CD14-positive monocyte (primary cell): ENCODE data around the gene ANAPC13. TPM values are rescaled to one million over a fixed set of nuclear protein-coding genes. Genes with fewer than 3 reads are reported as not detected.

Source experiments
- DNase-seq, 3 donors: peaks; one replicate each; pipeline ENCODE4 v3.0.0-alpha.2; 2011 to 2022
- H2AFZ ChIP-seq: 2 replicates; pipeline ENCODE4 v1.6.0; 2012; ENCODE audit warnings: mild to moderate bottlenecking, low read depth, low read length, inconsistent platforms; ENCODE audit not compliant: insufficient read depth, poor library complexity, severe bottlenecking
- H3K27ac ChIP-seq, 2 donors: 1 replicate in 1 of 2; 2 replicates in 1 of 2; pipeline ENCODE4 v1.5.1; 2012 to 2013; ENCODE audit warnings: low read length in 2 of 2, control low read depth in 1 of 2, inconsistent platforms in 1 of 2, low read depth in 1 of 2, mild to moderate bottlenecking in 1 of 2
- H3K27me3 ChIP-seq, 2 donors: one replicate each; pipeline versions ENCODE4 v1.6.0 to v1.6.1; 2011 to 2013; ENCODE audit warnings: low read length in 2 of 2; ENCODE audit not compliant: control insufficient read depth in 2 of 2, insufficient read depth in 2 of 2
- H3K36me3 ChIP-seq, 2 donors: replicated peaks in 1 of 2; 1 replicate in 1 of 2; 2 replicates in 1 of 2; pipeline versions ENCODE4 v1.5.1 to v1.6.1; 2012 to 2013; ENCODE audit warnings: low read length in 2 of 2, control low read depth in 1 of 2, inconsistent platforms in 1 of 2, mild to moderate bottlenecking in 1 of 2; ENCODE audit not compliant: insufficient read depth in 2 of 2, control insufficient read depth in 1 of 2
- H3K4me1 ChIP-seq, 2 donors: 1 replicate in 1 of 2; 2 replicates in 1 of 2; pipeline versions ENCODE4 v1.5.1 to v1.6.1; 2012 to 2013; ENCODE audit warnings: low read length in 2 of 2, control low read depth in 1 of 2, inconsistent platforms in 1 of 2, mild to moderate bottlenecking in 1 of 2, moderate library complexity in 1 of 2; ENCODE audit not compliant: insufficient read depth in 2 of 2, control insufficient read depth in 1 of 2
- H3K4me2 ChIP-seq: replicated peaks from 2 replicates; pipeline ENCODE3; 2012; ENCODE audit warnings: low read length, moderate library complexity, mild to moderate bottlenecking; ENCODE audit not compliant: poor library complexity, severe bottlenecking; ENCODE audit errors: extremely low read depth
- H3K4me3 ChIP-seq, 3 experiments: fragments of 200-600 bp in 1 of 3; sonication (generic) in 1 of 3; replicated peaks in 1 of 3; 1 replicate in 2 of 3; 2 replicates in 1 of 3; pipeline ENCODE4 v1.5.1; 2011 to 2013; ENCODE audit warnings: low read length in 3 of 3, mild to moderate bottlenecking in 3 of 3, control low read depth in 2 of 3, low read depth in 2 of 3, inconsistent platforms in 1 of 3, moderate library complexity in 1 of 3
- H3K79me2 ChIP-seq: 2 replicates; pipeline ENCODE4 v1.6.0; 2012; ENCODE audit warnings: mild to moderate bottlenecking, control low read depth, inconsistent platforms, low read length, moderate library complexity; ENCODE audit not compliant: insufficient read depth
- H3K9ac ChIP-seq: 2 replicates; pipeline ENCODE4 v1.6.0; 2017; ENCODE audit warnings: low read length, mild to moderate bottlenecking; ENCODE audit not compliant: insufficient read depth, poor library complexity, severe bottlenecking
- H3K9me3 ChIP-seq, 2 donors: replicated peaks in 1 of 2; 1 replicate in 1 of 2; 2 replicates in 1 of 2; pipeline versions ENCODE4 v1.5.1 to v1.6.1; 2012 to 2013; ENCODE audit warnings: low read length in 2 of 2, control low read depth in 1 of 2; ENCODE audit not compliant: control insufficient read depth in 1 of 2, insufficient read depth in 1 of 2
- H4K20me1 ChIP-seq: 2 replicates; pipeline ENCODE4 v1.6.0; 2012; ENCODE audit warnings: mild to moderate bottlenecking, low read length, control low read depth, moderate library complexity; ENCODE audit not compliant: insufficient read depth
- H3K27ac Mint-ChIP-seq, 7 donors: one replicate each; pipeline ENCODE4 v1.8.0; 2020; ENCODE audit warnings: mild to moderate bottlenecking in 7 of 7, mixed read lengths in 7 of 7, moderate library complexity in 6 of 7, inconsistent platforms in 2 of 7
- H3K27me3 Mint-ChIP-seq, 3 donors: one replicate each; pipeline ENCODE4 v1.8.0; 2021 to 2022; ENCODE audit warnings: low read depth in 3 of 3, mild to moderate bottlenecking in 3 of 3, mixed read lengths in 3 of 3, moderate library complexity in 3 of 3, inconsistent platforms in 1 of 3
- H3K36me3 Mint-ChIP-seq, 2 donors: one replicate each; pipeline ENCODE4 v1.8.0; 2020; ENCODE audit warnings: mixed read lengths in 2 of 2, inconsistent platforms in 1 of 2, mild to moderate bottlenecking in 1 of 2
- H3K4me1 Mint-ChIP-seq: one replicate; pipeline ENCODE4 v1.8.0; 2020; ENCODE audit warnings: mild to moderate bottlenecking, mixed read lengths
- H3K4me3 Mint-ChIP-seq, 2 donors: one replicate each; pipeline ENCODE4 v1.8.0; 2020; ENCODE audit warnings: mild to moderate bottlenecking in 2 of 2, mixed read lengths in 2 of 2, moderate library complexity in 1 of 2
- H3K9me3 Mint-ChIP-seq, 7 donors: one replicate each; pipeline ENCODE4 v1.8.0; 2020 to 2022; ENCODE audit warnings: mixed read lengths in 7 of 7, mild to moderate bottlenecking in 6 of 7, moderate library complexity in 6 of 7, inconsistent platforms in 2 of 7
- CTCF ChIP-seq: fragments of 200-600 bp; IDR thresholded peaks from one replicate; pipeline ENCODE4 v1.8.0; 2022; ENCODE audit warnings: antibody characterized with exemption, mild to moderate bottlenecking
- WGBS: methylation state at CpG from one replicate; pipeline ENCODE4 v1.1.5; 2013; ENCODE audit warnings: missing lambda C conversion rate; ENCODE audit not compliant: insufficient coverage; 5-methylcytosine and 5-hydroxymethylcytosine counted together
- intact Hi-C, 2 donors: fragments of 100-400 bp; cut with micrococcal nuclease; formaldehyde crosslinking; loops; one replicate each; pipeline versions ENCODE4 v1.15.0 to v1.15.1; 2023
- polyA plus RNA-seq, 3 donors: library from polyadenylated mRNA; depleted of rRNA in 1 of 3; unstranded in 2 of 3; stranded (reverse) in 1 of 3; fragments of 300-500 nt in 2 of 3; fragments of >200 nt in 1 of 3; fragmentation: Illumina TruSeq in 2 of 3; gene quantifications; 1 replicate in 2 of 3; 2 replicates in 1 of 3; pipeline ENCODE4 v1.2.3, GENCODE V29; 2012 to 2021

Gene ANAPC13
- polyA plus RNA-seq, 3 donors, result 33.5 to 102 (median 92.4) TPM

DNA sequence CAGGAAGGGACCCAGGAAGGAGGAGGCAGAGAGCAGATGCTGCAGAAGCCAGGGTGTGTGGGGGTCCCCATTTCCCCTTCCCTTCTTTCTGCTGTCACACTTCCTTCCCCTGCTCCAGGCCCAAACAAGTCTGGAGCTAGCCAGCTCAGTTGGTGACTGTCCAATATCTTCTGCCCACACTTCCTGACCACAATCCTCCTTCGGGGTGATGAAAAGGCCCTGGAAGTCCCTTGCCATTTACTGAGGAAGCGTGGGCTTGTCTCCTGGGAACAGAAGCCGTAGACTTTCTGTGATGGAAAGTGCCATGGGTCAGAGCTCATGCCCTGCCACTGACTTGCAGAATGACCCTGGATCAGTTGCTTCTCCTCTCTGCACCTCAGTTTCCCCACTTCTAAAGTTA is 39.0 kb downstream of the ANAPC13 start:
- no peaks in the 10 kb centered on the region for H3K36me3 Mint-ChIP-seq
- Histone ChIP-seq H3K9me3 (no peaks in the 10 kb centered on the region), H3K9ac (no peak overlapping the region), H3K4me2 (no peak overlapping the region), H2AFZ (no peak overlapping the region), H4K20me1 (no peaks in the 10 kb centered on the region), H3K27me3 (no peaks in the 10 kb centered on the region), H3K27ac (no peak overlapping the region), H3K36me3 (no peaks in the 10 kb centered on the region), H3K4me3 (no peak overlapping the region), H3K4me1 (peaks cover 2 to 8% of the 10 kb centered on the region in 2 donors), H3K79me2 (no peaks in the 10 kb centered on the region)
- no peak for DNase-seq
- no peak overlapping the region for H3K4me3 Mint-ChIP-seq
- no peak for TF ChIP-seq CTCF
- 43% methylated on average over 3 of the region's 3 CpGs for WGBS
- H3K27ac Mint-ChIP-seq, result no peak overlapping the region
- H3K27me3 Mint-ChIP-seq, result peaks cover 0 to 6% (median 4%) of the 10 kb centered on the region in 3 donors
- peaks cover 11% of the 10 kb centered on the region for H3K4me1 Mint-ChIP-seq
- intact Hi-C loops, result no loop called here
- H3K9me3 Mint-ChIP-seq, result peaks cover 0 to 16% (median 7%) of the 10 kb centered on the region in 7 donors

DNA sequence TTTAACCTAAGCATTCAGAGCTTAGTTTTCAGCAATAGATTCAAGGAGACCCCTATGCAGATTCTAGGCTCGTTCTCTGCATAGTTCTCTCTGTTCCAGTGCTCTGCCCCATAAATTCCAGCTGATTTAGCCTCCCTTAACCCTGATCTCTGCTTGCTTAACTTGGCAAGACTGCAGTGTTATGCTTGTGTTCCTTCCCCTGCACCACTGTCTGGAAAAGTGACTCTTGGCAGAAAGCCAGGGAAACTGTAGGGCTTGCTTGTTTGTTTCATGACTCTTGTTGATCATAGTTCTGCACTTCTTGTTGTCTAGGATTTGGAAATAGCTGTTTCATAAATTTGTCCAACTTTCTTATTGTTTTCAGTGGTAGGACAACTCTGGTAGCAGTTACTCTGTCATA is 40.1 kb downstream of the ANAPC13 start:
- Mint-ChIP-seq H3K27me3 (peaks cover 0 to 9% (median 6%) of the 10 kb centered on the region in 3 donors), H3K4me3 (no peak overlapping the region), H3K36me3 (no peaks in the 10 kb centered on the region), H3K27ac (no peak overlapping the region), H3K9me3 (peaks cover 0 to 16% (median 7%) of the 10 kb centered on the region in 7 donors), H3K4me1 (peaks cover 7% of the 10 kb centered on the region)
- Histone ChIP-seq H2AFZ (no peak overlapping the region), H3K4me2 (no peak overlapping the region), H3K4me3 (no peak overlapping the region), H3K79me2 (no peaks in the 10 kb centered on the region), H3K36me3 (no peaks in the 10 kb centered on the region), H4K20me1 (no peaks in the 10 kb centered on the region), H3K9ac (no peak overlapping the region), H3K27ac (no peak overlapping the region), H3K4me1 (peaks cover 2 to 8% of the 10 kb centered on the region in 2 donors), H3K27me3 (no peaks in the 10 kb centered on the region), H3K9me3 (no peaks in the 10 kb centered on the region)
- intact Hi-C loops, result no loop called here
- no peak for DNase-seq
- TF ChIP-seq CTCF, result no peak
- 93% methylated on average over 1 of the region's 1 CpG for WGBS
